ENCODE data around the gene KRTAP21-2.

GRCh38 chr21:30769724-30770431 lies 22.8 kb upstream of the KRTAP21-2 start:
- TF ChIP-seq POLR2A (IDR thresholded peaks at IDR 0.05), result no peak
- TF ChIP-seq, protein P1, sequence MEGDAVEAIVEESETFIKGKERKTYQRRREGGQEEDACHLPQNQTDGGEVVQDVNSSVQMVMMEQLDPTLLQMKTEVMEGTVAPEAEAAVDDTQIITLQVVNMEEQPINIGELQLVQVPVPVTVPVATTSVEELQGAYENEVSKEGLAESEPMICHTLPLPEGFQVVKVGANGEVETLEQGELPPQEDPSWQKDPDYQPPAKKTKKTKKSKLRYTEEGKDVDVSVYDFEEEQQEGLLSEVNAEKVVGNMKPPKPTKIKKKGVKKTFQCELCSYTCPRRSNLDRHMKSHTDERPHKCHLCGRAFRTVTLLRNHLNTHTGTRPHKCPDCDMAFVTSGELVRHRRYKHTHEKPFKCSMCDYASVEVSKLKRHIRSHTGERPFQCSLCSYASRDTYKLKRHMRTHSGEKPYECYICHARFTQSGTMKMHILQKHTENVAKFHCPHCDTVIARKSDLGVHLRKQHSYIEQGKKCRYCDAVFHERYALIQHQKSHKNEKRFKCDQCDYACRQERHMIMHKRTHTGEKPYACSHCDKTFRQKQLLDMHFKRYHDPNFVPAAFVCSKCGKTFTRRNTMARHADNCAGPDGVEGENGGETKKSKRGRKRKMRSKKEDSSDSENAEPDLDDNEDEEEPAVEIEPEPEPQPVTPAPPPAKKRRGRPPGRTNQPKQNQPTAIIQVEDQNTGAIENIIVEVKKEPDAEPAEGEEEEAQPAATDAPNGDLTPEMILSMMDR (IDR thresholded peaks at IDR 0.05), result no peak
